ENCODE measurements around the gene ZNF2. TPM values are rescaled to one million over a fixed set of nuclear protein-coding genes. Genes with fewer than 3 reads are reported as not detected.

The ZNF2 gene
- total RNA-seq, 4 donors from 2014 or later, result 5.9 to 20.2 (median 8.7) TPM

DNA sequence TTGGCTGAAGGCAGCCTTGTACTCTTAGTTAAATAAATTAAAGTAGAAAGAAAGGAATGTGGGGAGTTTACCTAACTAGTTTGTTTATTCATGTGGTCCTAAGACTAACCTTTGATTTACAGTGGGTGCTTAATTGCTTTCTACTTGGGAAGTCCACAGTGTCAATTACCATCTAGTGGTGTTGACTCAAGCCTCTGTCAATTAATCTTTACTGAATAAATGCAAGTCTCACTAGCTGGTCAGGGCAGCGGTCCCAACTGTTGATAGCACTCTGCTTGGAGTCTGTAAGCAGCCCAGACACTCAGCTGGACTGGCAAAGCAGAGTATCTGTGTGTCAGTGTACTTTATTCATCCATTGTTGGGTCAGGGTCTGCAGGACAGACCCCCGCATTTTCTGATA, 21.8 kb upstream of the ZNF2 start:
- intact Hi-C loops (cut with DNase I; ENCODE audit: low total_unique reads), result no loop called here
- no peaks in the 10 kb centered on the region for H3K27me3 ChIP-seq
- DNase-seq, result no peak
- no peaks in the 10 kb centered on the region for H3K36me3 ChIP-seq
- TF ChIP-seq, protein P1, sequence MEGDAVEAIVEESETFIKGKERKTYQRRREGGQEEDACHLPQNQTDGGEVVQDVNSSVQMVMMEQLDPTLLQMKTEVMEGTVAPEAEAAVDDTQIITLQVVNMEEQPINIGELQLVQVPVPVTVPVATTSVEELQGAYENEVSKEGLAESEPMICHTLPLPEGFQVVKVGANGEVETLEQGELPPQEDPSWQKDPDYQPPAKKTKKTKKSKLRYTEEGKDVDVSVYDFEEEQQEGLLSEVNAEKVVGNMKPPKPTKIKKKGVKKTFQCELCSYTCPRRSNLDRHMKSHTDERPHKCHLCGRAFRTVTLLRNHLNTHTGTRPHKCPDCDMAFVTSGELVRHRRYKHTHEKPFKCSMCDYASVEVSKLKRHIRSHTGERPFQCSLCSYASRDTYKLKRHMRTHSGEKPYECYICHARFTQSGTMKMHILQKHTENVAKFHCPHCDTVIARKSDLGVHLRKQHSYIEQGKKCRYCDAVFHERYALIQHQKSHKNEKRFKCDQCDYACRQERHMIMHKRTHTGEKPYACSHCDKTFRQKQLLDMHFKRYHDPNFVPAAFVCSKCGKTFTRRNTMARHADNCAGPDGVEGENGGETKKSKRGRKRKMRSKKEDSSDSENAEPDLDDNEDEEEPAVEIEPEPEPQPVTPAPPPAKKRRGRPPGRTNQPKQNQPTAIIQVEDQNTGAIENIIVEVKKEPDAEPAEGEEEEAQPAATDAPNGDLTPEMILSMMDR (IDR thresholded peaks at IDR 0.05), result no peak
- no peak for TF ChIP-seq POLR2A (IDR thresholded peaks at IDR 0.05)
- H3K4me3 ChIP-seq, result no peak overlapping the region
- H3K27ac ChIP-seq, result no peak overlapping the region
- no peaks in the 10 kb centered on the region for H3K4me1 ChIP-seq
- peaks cover 0 to 17% of the 10 kb centered on the region in 2 donors for H3K9me3 ChIP-seq

DNA sequence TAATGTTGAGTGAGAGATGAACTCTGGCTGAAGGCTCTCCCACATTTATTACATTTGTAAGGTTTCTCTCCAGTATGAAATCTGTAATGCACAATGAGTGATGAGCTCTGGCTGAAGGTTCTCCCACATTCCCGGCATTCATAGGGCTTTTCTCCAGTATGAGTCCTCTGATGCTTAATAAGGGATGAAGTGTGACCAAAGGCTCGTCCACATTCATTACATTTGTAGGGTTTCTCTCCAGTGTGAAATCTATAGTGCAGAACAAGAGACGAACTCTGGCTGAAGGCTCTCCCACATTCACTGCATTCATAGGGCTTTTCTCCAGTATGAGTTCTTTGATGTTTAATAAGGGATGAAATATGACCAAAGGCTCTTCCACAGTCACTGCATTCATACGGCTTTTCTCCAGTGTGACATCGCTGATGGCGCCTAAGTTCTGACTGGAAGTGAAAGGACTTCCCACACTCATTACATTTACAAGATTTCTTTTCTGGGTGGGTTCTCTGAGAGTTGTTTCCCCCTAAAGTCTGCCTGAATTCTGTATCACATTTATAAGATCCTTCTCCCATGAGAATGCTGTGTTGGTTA, 16.1 kb upstream of the ZNF2 start:
- no peak for DNase-seq
- intact Hi-C loops (cut with DNase I; ENCODE audit: low total_unique reads), result no loop called here
- Histone ChIP-seq H3K27ac (no peak overlapping the region), H3K27me3 (no peaks in the 10 kb centered on the region), H3K4me1 (no peaks in the 10 kb centered on the region), H3K4me3 (no peak overlapping the region), H3K36me3 (no peaks in the 10 kb centered on the region), H3K9me3 (peaks cover 0 to 23% of the 10 kb centered on the region in 2 donors)
- TF ChIP-seq, protein P1 (IDR thresholded peaks at IDR 0.05), result no peak

DNA sequence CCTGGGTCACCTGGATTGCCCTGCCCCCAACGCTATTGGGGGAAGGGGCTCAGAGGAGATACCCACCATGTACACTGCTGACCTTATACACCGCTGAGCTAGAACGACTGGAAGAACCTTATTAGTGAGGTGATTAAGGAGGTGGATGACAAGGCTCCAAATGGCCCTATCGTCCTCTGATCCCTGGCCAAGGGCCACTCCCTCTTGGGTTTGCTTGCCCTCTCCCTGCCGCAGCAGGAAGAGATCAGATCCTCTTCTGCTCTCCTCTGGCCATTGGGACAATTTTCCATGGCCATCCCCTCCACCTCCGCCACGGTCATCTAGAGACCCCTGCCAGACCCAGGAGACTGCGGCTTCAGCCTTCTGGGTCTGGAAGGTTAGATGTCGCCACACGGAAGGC, 7.2 kb upstream of the ZNF2 start:
- Histone ChIP-seq H3K9me3 (no peaks in the 10 kb centered on the region), H3K27ac (peak overlapping the region; percentile 88 to 91), H3K4me1 (peaks cover 0 to 3% of the 10 kb centered on the region in 2 donors), H3K27me3 (no peaks in the 10 kb centered on the region), H3K36me3 (no peaks in the 10 kb centered on the region), H3K4me3 (peak overlapping the region; percentile 77 to 85)
- no peak for DNase-seq
- intact Hi-C loops (cut with DNase I; ENCODE audit: low total_unique reads), result no loop called here
- no peak for TF ChIP-seq POLR2A (IDR thresholded peaks at IDR 0.05)
- TF ChIP-seq, protein P1 (IDR thresholded peaks at IDR 0.05), result no peak

DNA sequence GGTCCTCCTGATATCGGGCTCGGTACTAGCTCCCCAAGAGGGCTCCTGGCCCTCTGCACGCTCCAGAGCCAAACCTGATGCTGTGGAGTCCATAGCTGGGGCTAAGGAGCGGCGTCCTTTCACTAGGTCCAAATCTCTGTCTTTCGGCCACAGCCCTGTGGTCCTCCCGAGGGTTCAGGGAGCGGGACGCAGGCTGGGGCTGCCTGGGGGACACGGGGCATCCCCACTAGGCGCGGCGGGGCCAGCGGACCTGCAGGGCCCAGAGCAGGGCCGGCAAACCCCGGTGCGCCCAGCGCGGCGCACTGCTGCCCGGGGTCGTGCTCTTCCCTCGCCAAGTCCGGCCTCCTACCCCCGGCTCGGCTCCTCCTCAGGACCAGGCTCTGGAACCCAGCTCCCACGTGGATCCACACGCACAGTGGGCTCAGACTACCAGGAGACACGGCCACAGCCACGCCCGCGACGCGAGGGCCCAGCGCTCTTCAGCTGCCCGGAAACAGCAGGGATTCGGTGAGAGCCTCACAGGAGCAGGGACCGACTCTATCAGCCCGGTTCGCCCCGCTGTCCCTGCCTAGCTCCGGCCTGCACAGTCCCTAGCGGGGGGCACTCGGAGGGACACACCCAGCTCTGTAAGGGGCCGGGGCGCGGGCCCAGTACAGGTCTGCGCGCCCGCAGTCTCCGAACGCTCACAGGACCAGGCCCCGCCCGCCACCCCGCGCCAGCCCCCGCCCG, 6.6 kb upstream of the ZNF2 start:
- intact Hi-C loops (cut with DNase I; ENCODE audit: low total_unique reads), result no loop called here
- Histone ChIP-seq H3K27ac (peak overlapping the region; percentile 88 to 91), H3K4me1 (peaks cover 0 to 3% of the 10 kb centered on the region in 2 donors), H3K4me3 (peak overlapping the region; percentile 77 to 85), H3K36me3 (no peaks in the 10 kb centered on the region), H3K27me3 (no peaks in the 10 kb centered on the region), H3K9me3 (no peaks in the 10 kb centered on the region)
- TF ChIP-seq, protein P1 (IDR thresholded peaks at IDR 0.05), result no peak
- no peak for TF ChIP-seq POLR2A (IDR thresholded peaks at IDR 0.05)
- peak; percentile 42 to 57 for DNase-seq

DNA sequence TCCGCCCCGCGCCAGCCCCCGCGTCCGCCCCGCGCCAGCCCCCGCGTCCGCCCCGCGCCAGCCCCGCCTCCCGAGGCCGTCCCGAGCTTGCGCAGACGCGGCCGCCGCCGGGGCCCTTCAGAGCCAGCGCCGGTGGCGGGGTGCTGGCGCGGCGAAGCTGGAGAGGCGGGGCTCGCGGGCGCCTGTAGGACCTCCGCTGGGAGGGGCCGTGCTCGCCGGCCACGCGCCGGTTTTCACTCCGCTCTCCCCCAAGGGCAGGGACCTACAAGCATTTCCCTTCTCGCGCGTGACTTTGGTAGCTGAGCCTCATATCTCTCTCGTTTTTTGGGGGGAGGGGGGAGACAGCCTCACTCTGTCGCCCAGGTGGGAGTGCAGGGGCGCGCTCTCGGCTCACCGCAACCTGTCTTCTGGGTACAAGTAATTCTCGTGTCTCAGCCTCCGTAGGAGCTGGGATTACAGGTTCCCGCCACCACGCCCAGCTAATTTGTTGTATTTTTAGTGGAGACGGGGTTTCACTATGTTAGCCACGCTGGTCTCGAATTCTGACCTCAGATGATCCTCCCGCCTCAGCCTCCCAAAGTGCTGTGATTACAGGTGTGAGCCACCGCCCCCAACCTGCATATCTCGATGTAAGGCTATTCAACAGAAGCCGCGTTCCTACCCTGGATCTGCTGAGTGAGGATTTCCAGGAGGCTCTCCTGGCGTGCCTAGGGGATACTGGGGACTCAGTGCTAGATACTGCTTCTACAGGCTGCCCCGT, 5.7 kb upstream of the ZNF2 start, which contains the start of gene ZNF514:
ZNF514 (minus strand) TSS at position 159 of the 760 bp plus-strand sequence. CDS start 6,595 bp downstream, outside the sequence.
- no peaks in the 10 kb centered on the region for H3K9me3 ChIP-seq
- H3K36me3 ChIP-seq, result no peaks in the 10 kb centered on the region
- TF ChIP-seq POLR2A (IDR thresholded peaks at IDR 0.05), result peak in 1 of 2 donors; percentile 10
- TF ChIP-seq, protein P1 (IDR thresholded peaks at IDR 0.05), result no peak
- peak; percentile 75 to 81 for DNase-seq
- H3K4me1 ChIP-seq, result peaks cover 0 to 3% of the 10 kb centered on the region in 2 donors
- peak within 1 kb of the TSS; percentile 88 to 92 for H3K27ac ChIP-seq
- peak within 1 kb of the TSS; percentile 77 to 85 for H3K4me3 ChIP-seq
- intact Hi-C loops (cut with DNase I; ENCODE audit: low total_unique reads), result no loop called here
- H3K27me3 ChIP-seq, result no peaks in the 10 kb centered on the region

All from uterus (tissue), 4 donors.